ENCODE data around the gene LPP.

DNA sequence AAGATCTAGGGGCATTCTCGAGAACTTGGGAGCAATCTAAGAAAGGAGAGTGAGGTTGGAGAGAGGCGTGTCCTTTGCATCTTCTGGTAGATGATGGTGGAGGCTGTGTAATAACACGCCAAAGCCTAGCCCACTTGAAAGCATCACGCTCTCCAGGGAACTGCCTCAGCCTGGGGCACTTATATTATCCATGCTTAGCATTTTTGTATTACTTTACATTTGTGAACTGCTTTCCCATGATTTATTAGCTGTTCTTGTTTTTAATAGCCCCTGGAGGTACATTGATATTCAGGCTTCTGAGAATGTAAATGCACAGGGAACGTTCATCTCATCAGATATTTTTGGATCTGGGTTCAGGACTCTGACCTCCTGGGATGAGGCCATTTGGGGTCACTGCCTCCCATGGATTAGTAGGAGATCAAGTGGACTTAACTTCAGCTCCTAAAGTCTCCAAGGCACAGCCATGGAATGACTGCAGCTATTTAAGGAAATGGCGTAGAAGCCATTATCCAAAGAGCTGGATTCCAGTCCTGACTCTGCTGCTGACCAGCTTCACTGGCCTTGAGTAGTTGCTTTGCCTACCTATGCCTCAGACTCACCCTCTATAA is 124.9 kb downstream of the LPP start:
- TF ChIP-seq, protein P1, sequence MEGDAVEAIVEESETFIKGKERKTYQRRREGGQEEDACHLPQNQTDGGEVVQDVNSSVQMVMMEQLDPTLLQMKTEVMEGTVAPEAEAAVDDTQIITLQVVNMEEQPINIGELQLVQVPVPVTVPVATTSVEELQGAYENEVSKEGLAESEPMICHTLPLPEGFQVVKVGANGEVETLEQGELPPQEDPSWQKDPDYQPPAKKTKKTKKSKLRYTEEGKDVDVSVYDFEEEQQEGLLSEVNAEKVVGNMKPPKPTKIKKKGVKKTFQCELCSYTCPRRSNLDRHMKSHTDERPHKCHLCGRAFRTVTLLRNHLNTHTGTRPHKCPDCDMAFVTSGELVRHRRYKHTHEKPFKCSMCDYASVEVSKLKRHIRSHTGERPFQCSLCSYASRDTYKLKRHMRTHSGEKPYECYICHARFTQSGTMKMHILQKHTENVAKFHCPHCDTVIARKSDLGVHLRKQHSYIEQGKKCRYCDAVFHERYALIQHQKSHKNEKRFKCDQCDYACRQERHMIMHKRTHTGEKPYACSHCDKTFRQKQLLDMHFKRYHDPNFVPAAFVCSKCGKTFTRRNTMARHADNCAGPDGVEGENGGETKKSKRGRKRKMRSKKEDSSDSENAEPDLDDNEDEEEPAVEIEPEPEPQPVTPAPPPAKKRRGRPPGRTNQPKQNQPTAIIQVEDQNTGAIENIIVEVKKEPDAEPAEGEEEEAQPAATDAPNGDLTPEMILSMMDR (IDR thresholded peaks at IDR 0.05) = no peak
- TF ChIP-seq EP300 (IDR thresholded peaks at IDR 0.05) (no peak), POLR2A (IDR thresholded peaks at IDR 0.05) (no peak)

Data from ovary (tissue), 3 donors.